ENCODE data around the gene PRR20E.
"Not testable (repeated sequence)": the region's sequence is repeated elsewhere in the genome, so short reads cannot be mapped to it uniquely, and the experiment has no call there.

The PRR20E gene

GRCh38 chr13:57166897-57167296 is at the start of gene PRR20E:
PRR20E (plus strand) TSS chr13:57167197; CDS start chr13:57167584, 387 bp downstream.
- DNase-seq (ENCODE audit: low spot score): not testable (repeated sequence)

DNA sequence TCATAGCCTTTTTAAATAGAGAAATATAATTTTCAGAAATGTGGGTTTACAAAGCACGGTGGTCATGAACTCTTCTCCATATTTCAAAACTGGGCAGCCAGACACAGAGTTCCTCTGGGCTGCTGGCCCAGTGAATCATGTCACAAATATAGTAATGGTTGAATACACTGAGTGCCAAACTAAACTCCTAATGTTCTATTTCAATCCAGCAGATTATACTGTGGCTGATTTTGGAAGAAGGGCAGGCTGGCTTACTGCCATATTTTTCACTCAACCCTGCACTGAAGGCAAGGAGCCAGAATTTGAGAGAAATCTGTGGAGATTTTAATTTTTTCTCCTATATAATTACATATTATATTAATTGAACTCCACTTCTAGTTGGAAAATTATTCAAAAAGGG is 43.3 kb upstream of the PRR20E start:
- no peak for DNase-seq (ENCODE audit: low spot score)

DNA sequence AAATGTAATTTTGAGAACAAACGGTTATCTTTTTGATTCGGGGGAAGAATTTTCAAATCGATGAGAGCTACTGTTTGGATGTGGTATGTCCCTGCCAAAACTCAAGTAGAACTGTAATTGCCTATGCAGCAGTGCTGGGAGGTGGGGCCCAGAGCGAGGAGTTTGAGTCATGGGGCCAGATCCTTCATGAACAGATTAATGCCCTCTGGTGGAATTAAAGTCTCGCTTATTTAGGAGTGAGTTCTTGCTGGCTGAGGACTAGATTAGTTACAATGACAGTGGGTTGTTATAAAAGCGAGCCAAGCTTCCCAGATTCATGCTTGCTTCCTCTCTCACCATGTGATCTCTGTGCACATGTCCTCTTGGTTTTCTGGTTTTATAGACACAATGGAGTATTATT is 38.1 kb upstream of the PRR20E start:
- no peak for DNase-seq (ENCODE audit: low spot score)

GRCh38 chr13:57136093-57136492 is 30.9 kb upstream of the PRR20E start:
- no peak for DNase-seq (ENCODE audit: low spot score)

- no peak for DNase-seq (ENCODE audit: low spot score)
These were observed 29.4 kb upstream of the PRR20E start for GRCh38 chr13:57137585-57137984.

GRCh38 chr13:57138988-57139387 is 28.0 kb upstream of the PRR20E start:
- no peak for DNase-seq (ENCODE audit: low spot score)

- not testable (repeated sequence) for DNase-seq (ENCODE audit: low spot score)
These were observed 27.2 kb upstream of the PRR20E start for GRCh38 chr13:57139781-57140180.

DNA sequence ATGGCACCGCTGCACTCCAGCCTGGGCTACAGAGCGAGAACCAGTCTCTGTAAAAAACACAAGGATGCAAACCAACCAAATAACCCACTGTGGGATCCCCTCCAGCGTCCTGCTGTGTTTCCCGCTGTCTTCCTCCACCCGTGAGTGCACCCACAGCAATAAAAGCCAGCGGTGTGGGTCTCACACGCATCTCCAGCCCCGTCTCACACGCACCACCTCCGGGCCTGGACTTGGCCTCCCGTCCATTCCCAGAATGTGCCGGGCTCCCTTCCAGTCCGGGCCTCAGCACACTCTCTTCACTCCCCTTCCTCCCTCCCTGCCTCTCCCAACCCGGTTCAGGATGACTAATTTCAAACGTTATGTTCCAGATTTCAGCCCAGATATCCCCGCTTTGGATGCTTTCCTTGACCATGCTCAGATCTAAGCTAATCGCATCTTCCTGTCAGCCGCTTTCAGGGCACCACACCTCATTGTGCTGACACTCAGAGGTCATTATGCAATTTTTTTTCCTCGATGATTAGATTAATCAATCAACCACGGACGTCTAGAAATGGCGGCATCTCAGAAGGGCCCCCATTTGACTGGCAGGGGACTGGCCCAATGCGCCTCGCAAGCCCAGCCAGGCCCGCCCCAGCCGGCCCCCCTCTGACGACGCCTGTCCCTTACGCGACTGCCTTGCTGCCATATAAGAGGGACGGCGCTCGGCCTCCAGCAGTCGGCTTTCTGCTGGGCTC is 26.6 kb upstream of the PRR20E start, which contains the start of gene PRR20A:
Gene PRR20A, plus strand, starts transcription at position 684 of the 734 bp plus-strand sequence. CDS start 387 bp downstream, outside the sequence.
- DNase-seq (ENCODE audit: low spot score): not testable (repeated sequence)

DNA sequence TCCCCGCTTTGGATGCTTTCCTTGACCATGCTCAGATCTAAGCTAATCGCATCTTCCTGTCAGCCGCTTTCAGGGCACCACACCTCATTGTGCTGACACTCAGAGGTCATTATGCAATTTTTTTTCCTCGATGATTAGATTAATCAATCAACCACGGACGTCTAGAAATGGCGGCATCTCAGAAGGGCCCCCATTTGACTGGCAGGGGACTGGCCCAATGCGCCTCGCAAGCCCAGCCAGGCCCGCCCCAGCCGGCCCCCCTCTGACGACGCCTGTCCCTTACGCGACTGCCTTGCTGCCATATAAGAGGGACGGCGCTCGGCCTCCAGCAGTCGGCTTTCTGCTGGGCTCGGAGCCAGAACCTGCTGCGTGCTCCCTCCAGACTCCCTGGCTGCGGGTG is 19.8 kb upstream of the PRR20E start, which contains the start of gene PRR20B:
Gene PRR20B, plus strand, starts transcription at position 301 of the 400 bp plus-strand sequence. CDS start 387 bp downstream, outside the sequence.
- DNase-seq (ENCODE audit: low spot score): not testable (repeated sequence)

DNA sequence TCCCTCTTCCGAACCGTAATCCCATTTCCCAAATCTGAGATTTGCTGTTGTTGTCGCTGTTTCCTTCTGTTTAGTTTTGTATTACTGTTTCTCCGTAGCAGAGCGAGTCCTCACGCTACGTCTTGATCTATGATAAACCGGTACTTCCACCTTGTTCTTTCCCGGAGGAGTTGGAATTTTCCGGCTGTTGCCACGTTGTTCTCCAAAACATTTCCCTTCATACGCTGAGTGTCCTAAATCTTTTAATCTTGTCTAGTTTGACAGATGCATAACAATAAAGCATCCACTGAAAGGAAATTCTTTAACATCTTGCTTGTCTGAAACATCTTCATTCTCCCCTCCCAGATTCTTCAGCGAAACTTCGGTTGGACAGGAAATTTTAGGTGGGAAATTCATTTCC is 18.9 kb upstream of the PRR20E start:
- DNase-seq (ENCODE audit: low spot score): not testable (repeated sequence)

GRCh38 chr13:57153761-57154160 is 13.2 kb upstream of the PRR20E start, which contains the start of gene PRR20C:
PRR20C (plus strand) TSS chr13:57154061; CDS start chr13:57154448, 387 bp downstream.
- not testable (repeated sequence) for DNase-seq (ENCODE audit: low spot score)

DNA sequence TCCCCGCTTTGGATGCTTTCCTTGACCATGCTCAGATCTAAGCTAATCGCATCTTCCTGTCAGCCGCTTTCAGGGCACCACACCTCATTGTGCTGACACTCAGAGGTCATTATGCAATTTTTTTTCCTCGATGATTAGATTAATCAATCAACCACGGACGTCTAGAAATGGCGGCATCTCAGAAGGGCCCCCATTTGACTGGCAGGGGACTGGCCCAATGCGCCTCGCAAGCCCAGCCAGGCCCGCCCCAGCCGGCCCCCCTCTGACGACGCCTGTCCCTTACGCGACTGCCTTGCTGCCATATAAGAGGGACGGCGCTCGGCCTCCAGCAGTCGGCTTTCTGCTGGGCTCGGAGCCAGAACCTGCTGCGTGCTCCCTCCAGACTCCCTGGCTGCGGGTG is 6.7 kb upstream of the PRR20E start, which contains the start of gene PRR20D:
Gene PRR20D, plus strand, starts transcription at position 301 of the 400 bp plus-strand sequence. CDS start 387 bp downstream, outside the sequence.
- DNase-seq (ENCODE audit: low spot score): not testable (repeated sequence)

GRCh38 chr13:57191667-57192066 is 24.7 kb downstream of the PRR20E start:
- no peak for DNase-seq (ENCODE audit: low spot score)

- DNase-seq (ENCODE audit: low spot score): no peak
These were observed 46.0 kb downstream of the PRR20E start for GRCh38 chr13:57212989-57213388.

Data from NAMALWA (cell line).